Subcutaneous adipose tissue (tissue), 4 donors: Measurements from ENCODE around the gene TAF6L. TPM values are rescaled to one million over a fixed set of nuclear protein-coding genes. Genes with fewer than 3 reads are reported as not detected.

Experiments used
- total RNA-seq, 4 donors: library from RNA; depleted of rRNA; stranded (reverse); fragments of >200 nt; gene quantifications; one replicate each; pipeline ENCODE4 v1.1.0, GENCODE V29; 2016
- TF ChIP-seq, protein P1 (sequence below): fragments of 450-650 bp; IDR thresholded peaks from one replicate; pipeline ENCODE4 v1.5.1; 2016; ENCODE audit warnings: low read depth, mild to moderate bottlenecking, control low read depth, antibody characterized with exemption, moderate library complexity

Gene TAF6L
- total RNA-seq, 4 donors from 2014 or later: 12.1 to 25.8 (median 15.6) TPM

DNA sequence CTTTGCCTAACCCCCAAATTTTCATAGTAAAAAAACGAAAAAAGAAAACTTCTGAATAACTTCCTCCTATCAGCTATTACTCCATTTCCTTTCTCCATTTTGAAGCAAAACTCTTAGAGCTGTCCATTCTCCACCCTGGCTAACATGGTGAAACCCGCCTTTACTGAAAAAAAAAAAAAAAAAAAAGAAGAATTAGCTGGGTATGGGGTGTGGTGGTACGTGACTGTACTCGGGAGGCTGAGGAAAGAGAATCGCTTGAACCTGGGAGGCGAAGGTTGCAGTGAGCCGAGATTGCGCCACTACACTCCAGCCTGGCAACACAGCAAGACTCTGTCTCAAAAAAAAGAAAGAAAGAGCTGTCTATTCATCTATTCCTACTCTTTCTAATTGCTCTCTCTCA is 45.4 kb downstream of the TAF6L start:
- TF ChIP-seq, protein P1, sequence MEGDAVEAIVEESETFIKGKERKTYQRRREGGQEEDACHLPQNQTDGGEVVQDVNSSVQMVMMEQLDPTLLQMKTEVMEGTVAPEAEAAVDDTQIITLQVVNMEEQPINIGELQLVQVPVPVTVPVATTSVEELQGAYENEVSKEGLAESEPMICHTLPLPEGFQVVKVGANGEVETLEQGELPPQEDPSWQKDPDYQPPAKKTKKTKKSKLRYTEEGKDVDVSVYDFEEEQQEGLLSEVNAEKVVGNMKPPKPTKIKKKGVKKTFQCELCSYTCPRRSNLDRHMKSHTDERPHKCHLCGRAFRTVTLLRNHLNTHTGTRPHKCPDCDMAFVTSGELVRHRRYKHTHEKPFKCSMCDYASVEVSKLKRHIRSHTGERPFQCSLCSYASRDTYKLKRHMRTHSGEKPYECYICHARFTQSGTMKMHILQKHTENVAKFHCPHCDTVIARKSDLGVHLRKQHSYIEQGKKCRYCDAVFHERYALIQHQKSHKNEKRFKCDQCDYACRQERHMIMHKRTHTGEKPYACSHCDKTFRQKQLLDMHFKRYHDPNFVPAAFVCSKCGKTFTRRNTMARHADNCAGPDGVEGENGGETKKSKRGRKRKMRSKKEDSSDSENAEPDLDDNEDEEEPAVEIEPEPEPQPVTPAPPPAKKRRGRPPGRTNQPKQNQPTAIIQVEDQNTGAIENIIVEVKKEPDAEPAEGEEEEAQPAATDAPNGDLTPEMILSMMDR: no peak

DNA sequence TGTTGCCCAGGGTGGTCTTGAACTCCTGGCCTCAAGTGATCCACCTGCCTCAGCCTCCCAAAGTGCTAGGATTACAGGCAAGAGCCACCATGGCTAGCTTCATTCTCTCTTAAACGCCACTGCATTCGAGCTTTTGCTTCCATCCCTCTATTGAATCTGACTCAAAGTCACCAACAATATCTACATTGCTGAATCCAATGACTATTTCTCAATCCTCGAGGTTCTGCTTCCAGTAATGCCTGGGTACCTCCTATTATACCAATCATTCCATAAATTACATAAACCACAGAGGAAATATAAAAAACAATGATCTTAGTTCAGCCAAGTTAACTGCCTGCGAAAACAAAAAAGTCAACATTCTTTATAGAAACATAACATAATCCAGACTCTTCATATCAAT is 45.9 kb downstream of the TAF6L start:
- TF ChIP-seq, protein P1: no peak

DNA sequence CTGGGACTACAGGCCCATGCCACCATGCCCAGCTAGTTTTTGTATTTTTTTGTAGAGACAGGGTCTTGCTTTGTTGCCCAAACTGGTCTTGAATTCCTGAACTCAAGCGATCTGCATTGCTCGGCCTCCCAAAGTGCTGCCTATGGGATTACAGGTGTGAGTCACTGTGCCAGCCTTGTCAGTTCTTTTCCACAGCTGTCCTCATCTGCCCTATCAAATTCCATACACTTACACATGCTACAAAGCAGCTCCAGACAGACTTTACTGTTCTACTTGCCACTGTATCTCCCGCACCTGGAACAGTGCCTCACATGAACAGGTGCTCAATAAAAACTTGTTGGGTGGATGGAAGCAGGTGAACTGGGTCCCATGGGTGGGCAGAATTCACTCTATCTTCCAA is 52.5 kb downstream of the TAF6L start:
- TF ChIP-seq, protein P1: no peak

DNA sequence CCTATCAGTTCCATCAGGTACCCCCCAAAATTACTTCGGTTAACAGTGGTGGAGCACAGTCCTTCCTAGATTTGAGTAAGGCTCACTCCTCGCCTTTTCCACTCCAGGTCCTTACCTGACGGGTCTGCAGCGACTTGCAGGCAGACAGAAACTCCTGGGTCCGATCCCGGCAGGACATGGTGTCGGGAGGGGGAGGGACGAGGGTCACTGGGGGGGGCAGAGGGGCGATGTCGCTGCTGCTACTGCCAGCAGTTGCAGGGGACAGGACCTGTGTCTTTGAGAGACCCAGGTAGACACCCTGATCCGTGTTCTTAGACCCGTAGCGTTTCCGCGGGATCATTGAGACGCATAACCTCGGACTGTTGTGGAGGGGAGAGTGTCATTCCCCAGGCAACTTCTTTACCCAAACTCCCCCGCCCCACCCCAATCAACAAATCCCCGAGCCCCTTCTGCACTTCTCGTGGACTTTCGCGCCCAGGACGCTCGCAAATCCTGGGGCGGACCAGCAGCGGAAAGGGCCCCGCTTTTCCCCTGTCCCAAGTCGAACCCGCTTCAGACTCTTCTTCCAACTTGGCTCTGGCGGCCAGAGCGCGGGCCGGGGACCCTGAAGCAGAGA is 59.8 kb downstream of the TAF6L start:
- TF ChIP-seq, protein P1: no peak

DNA sequence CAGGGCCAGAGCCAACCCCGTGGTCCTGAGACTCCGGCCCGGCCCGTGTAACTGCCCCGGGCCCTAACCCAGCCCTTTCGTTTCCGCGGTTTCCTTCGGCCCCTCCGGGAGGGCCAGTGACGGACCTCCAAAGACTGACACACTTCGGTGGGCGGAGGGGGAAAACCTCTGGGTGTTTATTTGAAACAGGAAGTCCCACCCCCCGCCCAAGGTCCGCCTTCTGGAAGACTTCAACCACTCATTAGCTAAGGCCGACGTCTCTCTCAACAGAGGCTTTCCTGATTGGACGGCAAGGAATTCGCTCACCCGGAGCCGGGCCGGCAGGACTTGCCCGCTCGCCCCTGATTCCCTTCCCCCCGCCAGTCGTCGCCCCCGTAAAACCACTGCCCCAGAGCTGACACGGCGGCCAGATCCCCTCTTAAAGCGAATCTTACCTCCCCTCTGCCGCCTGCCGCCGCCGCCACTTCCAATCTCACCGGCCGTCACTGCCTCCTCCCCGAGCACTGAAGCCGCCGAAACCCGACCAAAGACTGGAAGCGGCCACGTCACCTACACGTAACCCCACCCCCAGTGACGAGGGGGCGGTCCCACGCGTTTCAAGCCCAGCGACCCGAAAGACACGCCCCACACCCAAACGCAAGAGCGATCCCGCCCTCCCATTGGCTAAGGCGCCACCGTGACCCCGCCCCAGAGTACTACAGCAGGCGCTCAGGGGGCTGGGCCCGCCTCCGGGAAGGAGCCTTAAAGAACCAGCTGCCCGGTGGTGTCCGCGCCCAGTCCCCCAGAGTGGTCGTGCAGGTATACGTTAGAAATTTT is 60.5 kb downstream of the TAF6L start, which contains the start of gene STX5:
STX5 (minus strand) TSS at position 532 of the 816 bp plus-strand sequence. CDS start 808 bp downstream, outside the sequence.
- TF ChIP-seq, protein P1: no peak

DNA sequence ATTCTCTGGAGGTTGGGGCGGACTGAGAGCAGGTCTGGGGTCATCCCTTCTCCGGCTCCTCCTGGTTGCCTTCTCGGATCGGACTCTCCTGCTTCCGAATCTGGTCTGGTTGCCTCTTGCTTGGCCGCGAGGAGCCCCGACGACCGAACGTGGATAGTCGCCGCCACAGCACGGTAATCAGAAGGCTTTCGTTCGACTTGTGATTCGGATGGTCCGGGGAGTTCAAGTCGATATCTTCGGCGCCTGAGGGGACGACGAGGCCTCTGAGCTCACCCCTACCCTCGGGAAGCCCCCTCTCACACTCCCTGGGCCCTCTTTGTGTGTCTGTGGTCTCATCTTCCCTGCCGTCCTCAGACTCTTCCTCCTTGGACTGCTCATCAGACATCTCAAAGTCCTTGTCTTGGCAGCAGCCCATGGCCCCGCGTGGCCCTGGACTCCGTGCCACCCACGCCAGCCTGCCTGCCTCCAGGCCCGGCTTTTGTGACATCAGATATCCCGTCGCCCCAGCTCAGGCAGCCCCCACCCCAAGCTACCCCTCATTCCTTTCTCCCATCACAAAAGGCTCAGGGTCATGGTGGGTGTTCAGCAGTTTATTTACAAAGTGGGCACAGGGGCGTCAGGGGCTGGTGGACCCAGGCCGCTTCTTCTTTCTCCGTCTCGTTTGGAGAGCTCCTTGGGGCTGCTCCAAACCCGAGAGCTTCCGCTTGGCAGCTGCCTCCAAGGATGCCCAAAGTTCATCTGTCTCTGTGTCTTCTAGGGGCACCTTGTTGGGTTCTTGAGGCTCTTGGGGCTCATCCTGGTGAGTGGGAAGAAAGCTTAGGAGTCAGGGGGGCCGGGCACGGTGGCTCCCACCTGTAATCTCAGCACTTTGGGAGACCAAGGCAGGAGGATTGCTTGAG is 61.4 kb downstream of the TAF6L start, which contains the start of gene TEX54:
TEX54 (minus strand) TSS at position 506 of the 899 bp plus-strand sequence.
- TF ChIP-seq, protein P1: no peak
